ENCODE data around the gene MAP1B.

- TF ChIP-seq CTCF (IDR thresholded peaks at IDR 0.05 in 2 of 3, conservative IDR thresholded peaks at IDR 0.05 in 1 of 3; ENCODE audit: borderline replicate concordance in 1 of 3, insufficient read depth in 1 of 3, low read depth in 2 of 3, low read length in 2 of 3) (no peak), POLR2AphosphoS5 (IDR thresholded peaks at IDR 0.05; ENCODE audit: low read depth, low read length) (no peak), EZH2phosphoT487 (IDR thresholded peaks at IDR 0.05; ENCODE audit: borderline replicate concordance) (no peak)
These were observed 31.8 kb downstream of the MAP1B start for GRCh38 chr5:72138943-72139521.
